Measurements from ENCODE around the gene KRTAP9-1. TPM values are rescaled to one million over a fixed set of nuclear protein-coding genes. Genes with fewer than 3 reads are reported as not detected.
"Not testable (repeated sequence)": the region's sequence is repeated elsewhere in the genome, so short reads cannot be mapped to it uniquely, and the experiment has no call there.

The KRTAP9-1 gene
- total and polyA plus RNA-seq, 2 donors from 2014 or later: not detected

DNA sequence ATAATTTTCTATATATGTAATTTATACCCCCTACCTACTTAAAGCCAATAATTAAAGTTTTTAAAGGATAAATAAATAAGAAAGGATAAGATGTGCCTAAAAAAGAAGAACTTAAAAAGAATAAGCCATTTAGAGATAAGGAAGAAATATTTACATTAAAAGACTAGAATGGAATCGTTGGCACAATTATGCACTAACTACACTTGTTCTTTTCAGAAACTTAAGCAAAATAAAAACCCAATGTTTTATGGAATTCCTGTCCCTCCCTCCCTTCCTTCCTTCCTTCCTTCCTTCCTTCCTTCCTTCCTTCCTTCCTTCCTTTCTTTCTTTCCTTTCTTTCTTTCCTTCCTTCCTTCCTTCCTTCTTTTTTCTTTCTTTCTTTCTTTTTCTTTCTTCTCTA is 44.8 kb upstream of the KRTAP9-1 start:
- TF ChIP-seq, protein P1, sequence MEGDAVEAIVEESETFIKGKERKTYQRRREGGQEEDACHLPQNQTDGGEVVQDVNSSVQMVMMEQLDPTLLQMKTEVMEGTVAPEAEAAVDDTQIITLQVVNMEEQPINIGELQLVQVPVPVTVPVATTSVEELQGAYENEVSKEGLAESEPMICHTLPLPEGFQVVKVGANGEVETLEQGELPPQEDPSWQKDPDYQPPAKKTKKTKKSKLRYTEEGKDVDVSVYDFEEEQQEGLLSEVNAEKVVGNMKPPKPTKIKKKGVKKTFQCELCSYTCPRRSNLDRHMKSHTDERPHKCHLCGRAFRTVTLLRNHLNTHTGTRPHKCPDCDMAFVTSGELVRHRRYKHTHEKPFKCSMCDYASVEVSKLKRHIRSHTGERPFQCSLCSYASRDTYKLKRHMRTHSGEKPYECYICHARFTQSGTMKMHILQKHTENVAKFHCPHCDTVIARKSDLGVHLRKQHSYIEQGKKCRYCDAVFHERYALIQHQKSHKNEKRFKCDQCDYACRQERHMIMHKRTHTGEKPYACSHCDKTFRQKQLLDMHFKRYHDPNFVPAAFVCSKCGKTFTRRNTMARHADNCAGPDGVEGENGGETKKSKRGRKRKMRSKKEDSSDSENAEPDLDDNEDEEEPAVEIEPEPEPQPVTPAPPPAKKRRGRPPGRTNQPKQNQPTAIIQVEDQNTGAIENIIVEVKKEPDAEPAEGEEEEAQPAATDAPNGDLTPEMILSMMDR (IDR thresholded peaks at IDR 0.05; ENCODE audit: borderline replicate concordance, extremely low read depth, insufficient read depth): no peak
- no peak for FAIRE-seq
- H3K27me3 ChIP-seq (ENCODE audit: control insufficient read depth, insufficient read depth, low read length): no peaks in the 10 kb centered on the region
- peaks cover 0 to 9% (median 0%) of the 10 kb centered on the region in 3 donors for H3K9me3 ChIP-seq (ENCODE audit: control insufficient read depth in 2 of 3, insufficient read depth in 1 of 3, low read length in 3 of 3)
- no peak overlapping the region for H3K4me3 ChIP-seq (ENCODE audit: low read length in 3 of 3)
- H3K9ac ChIP-seq (ENCODE audit: low read length in 3 of 3): no peak overlapping the region
- no peak for DNase-seq
- no peaks in the 10 kb centered on the region for H3K36me3 ChIP-seq (ENCODE audit: control insufficient read depth in 2 of 3, insufficient read depth in 3 of 3, low read length in 3 of 3)
- H3K27ac ChIP-seq (ENCODE audit: low read depth in 2 of 2, low read length in 2 of 2): no peak overlapping the region
- intact Hi-C loops (cut with DNase I): no loop called here
- H3K4me1 ChIP-seq (ENCODE audit: control insufficient read depth in 2 of 3, insufficient read depth in 2 of 3, low read depth in 1 of 3, low read length in 3 of 3): no peaks in the 10 kb centered on the region

DNA sequence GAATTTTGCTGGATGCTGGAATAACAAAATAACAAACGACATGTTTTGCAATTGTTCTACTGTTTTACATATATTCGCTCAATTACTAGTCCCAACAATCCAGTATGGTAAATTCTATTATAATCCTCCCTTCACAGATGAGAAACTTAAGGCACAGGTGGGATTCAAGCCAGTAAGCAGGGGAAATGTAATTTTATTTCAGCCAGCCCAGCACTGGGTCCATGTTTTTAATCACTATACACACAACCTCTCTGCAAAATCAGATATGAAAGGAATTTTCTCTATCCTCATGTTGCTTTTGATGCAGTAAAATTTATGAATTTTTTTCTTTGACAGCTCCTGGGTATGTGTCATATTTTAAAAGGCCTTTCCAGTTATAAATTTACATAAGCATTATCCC is 44.4 kb upstream of the KRTAP9-1 start:
- FAIRE-seq (no peak), DNase-seq (no peak)
- TF ChIP-seq, protein P1 (IDR thresholded peaks at IDR 0.05; ENCODE audit: borderline replicate concordance, extremely low read depth, insufficient read depth): no peak
- H3K36me3 ChIP-seq (ENCODE audit: control insufficient read depth in 2 of 3, insufficient read depth in 3 of 3, low read length in 3 of 3): no peaks in the 10 kb centered on the region
- no peaks in the 10 kb centered on the region for H3K4me1 ChIP-seq (ENCODE audit: control insufficient read depth in 2 of 3, insufficient read depth in 2 of 3, low read depth in 1 of 3, low read length in 3 of 3)
- H3K9me3 ChIP-seq (ENCODE audit: control insufficient read depth in 2 of 3, insufficient read depth in 1 of 3, low read length in 3 of 3): peaks cover 0 to 9% (median 0%) of the 10 kb centered on the region in 3 donors
- H3K27ac ChIP-seq (ENCODE audit: low read depth in 2 of 2, low read length in 2 of 2): no peak overlapping the region
- H3K4me3 ChIP-seq (ENCODE audit: low read length in 3 of 3): no peak overlapping the region
- H3K27me3 ChIP-seq (ENCODE audit: control insufficient read depth, insufficient read depth, low read length): no peaks in the 10 kb centered on the region
- no peak overlapping the region for H3K9ac ChIP-seq (ENCODE audit: low read length in 3 of 3)
- intact Hi-C loops (cut with DNase I): no loop called here

DNA sequence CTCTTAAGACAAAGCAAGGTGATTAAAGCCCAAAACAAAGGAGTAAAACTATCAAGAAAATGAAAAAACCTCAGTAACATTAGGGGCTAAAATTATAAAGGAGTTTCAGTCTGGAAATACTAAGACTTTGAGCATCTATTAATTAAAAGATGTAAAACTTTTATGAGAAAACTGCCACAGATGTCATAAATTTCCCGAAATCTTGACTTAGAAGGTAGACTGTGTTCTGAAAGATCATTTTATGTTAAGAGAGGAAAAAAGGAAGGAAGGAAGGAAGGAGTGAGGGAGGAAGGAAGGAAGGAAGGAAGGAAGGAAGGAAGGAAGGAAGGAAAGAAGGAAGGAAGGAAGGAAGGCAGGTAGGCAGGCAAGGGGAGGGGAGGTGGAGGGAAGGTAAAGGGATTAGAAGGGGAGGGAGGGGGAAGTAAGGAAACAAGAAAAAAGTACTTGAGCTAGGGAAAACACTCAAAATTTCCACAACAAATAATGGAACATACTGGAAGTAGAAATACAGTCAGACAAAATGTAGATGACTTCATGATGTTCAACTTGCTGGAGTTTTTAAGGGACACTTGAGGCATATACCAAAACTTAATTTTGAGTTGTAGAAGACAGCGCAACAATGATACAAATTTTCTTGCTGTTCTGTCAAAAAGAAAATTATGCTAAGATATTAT is 42.0 kb upstream of the KRTAP9-1 start:
- intact Hi-C loops (cut with DNase I): no loop called here
- FAIRE-seq: no peak
- peaks cover 0 to 9% (median 0%) of the 10 kb centered on the region in 3 donors for H3K9me3 ChIP-seq (ENCODE audit: control insufficient read depth in 2 of 3, insufficient read depth in 1 of 3, low read length in 3 of 3)
- H3K36me3 ChIP-seq (ENCODE audit: control insufficient read depth in 2 of 3, insufficient read depth in 3 of 3, low read length in 3 of 3): no peaks in the 10 kb centered on the region
- H3K9ac ChIP-seq (ENCODE audit: low read length in 3 of 3): no peak overlapping the region
- no peaks in the 10 kb centered on the region for H3K27me3 ChIP-seq (ENCODE audit: control insufficient read depth, insufficient read depth, low read length)
- H3K4me1 ChIP-seq (ENCODE audit: control insufficient read depth in 2 of 3, insufficient read depth in 2 of 3, low read depth in 1 of 3, low read length in 3 of 3): no peaks in the 10 kb centered on the region
- H3K27ac ChIP-seq (ENCODE audit: low read depth in 2 of 2, low read length in 2 of 2): no peak overlapping the region
- DNase-seq: no peak
- no peak overlapping the region for H3K4me3 ChIP-seq (ENCODE audit: low read length in 3 of 3)
- TF ChIP-seq, protein P1 (IDR thresholded peaks at IDR 0.05; ENCODE audit: borderline replicate concordance, extremely low read depth, insufficient read depth): no peak

DNA sequence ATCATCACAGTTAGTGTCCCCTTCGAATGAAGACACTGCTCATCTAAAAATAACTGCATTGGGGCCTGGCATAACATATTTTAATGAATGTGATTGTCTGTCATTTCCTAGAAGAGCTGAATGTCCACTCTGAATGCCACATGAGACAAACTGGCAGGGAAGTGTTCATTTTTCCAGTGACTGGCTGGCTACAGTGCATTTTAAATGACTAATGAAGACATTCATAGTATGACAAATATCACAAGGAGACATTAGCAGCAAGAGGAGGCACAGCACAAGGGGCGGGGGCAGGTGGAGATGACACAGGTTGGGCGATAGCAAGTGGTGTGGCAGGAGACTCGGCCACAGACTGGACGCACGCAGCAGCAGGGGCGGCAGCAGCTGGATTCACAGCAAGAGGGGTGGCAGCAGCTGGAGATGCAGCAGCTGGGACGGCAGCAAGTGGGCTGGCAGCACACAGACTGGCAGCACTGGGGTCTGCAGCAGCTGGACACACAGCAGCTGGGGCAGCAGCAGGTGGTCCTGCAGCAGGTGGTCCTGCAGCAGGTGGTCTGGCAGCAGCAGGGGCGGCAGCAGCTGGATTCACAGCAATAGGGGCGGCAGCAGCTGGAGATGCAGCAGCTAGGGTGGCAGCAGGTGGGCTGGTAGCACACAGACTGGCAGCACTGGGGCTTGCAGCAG is 40.6 kb upstream of the KRTAP9-1 start:
- FAIRE-seq; H3K27me3 ChIP-seq (ENCODE audit: control insufficient read depth, insufficient read depth, low read length); H3K4me3 ChIP-seq (ENCODE audit: low read length in 3 of 3); H3K9ac ChIP-seq (ENCODE audit: low read length in 3 of 3); H3K4me1 ChIP-seq (ENCODE audit: control insufficient read depth in 2 of 3, insufficient read depth in 2 of 3, low read depth in 1 of 3, low read length in 3 of 3); H3K36me3 ChIP-seq (ENCODE audit: control insufficient read depth in 2 of 3, insufficient read depth in 3 of 3, low read length in 3 of 3); DNase-seq; H3K27ac ChIP-seq (ENCODE audit: low read depth in 2 of 2, low read length in 2 of 2); H3K9me3 ChIP-seq (ENCODE audit: control insufficient read depth in 2 of 3, insufficient read depth in 1 of 3, low read length in 3 of 3); intact Hi-C loops (cut with DNase I): not testable (repeated sequence)

Measured in kidney (tissue), 14 donors.